ENCODE data around the gene CCSER1. TPM values are rescaled to one million over a fixed set of nuclear protein-coding genes. Genes with fewer than 3 reads are reported as not detected.

Gene CCSER1
- total RNA-seq, 1 donor from 2014 or later = not detected

- H3K36me3 Mint-ChIP-seq (ENCODE audit: low read depth) = no peaks in the 10 kb centered on the region
- H3K27me3 Mint-ChIP-seq (ENCODE audit: low read depth) = peaks cover 3% of the 10 kb centered on the region
- H3K9me3 Mint-ChIP-seq (ENCODE audit: low read depth) = peaks cover 2% of the 10 kb centered on the region
- H3K4me3 Mint-ChIP-seq (ENCODE audit: unreplicated experiment) = no peak overlapping the region
- DNase-seq (ENCODE audit: low spot score) = no peak
- peaks cover 5% of the 10 kb centered on the region for H3K4me1 Mint-ChIP-seq (ENCODE audit: low read depth)
- TF ChIP-seq CTCF (IDR thresholded peaks at IDR 0.05) = no peak
- no peak overlapping the region for H3K27ac Mint-ChIP-seq (ENCODE audit: unreplicated experiment)
These were observed 603.6 kb downstream of the CCSER1 start for GRCh38 chr4:90730752-90731151.

- DNase-seq (ENCODE audit: low spot score) = no peak
- no peak for TF ChIP-seq CTCF (IDR thresholded peaks at IDR 0.05)
- H3K27me3 Mint-ChIP-seq (ENCODE audit: low read depth) = peaks cover 11% of the 10 kb centered on the region
- no peak overlapping the region for H3K27ac Mint-ChIP-seq (ENCODE audit: unreplicated experiment)
- H3K9me3 Mint-ChIP-seq (ENCODE audit: low read depth) = peaks cover 2% of the 10 kb centered on the region
- H3K4me3 Mint-ChIP-seq (ENCODE audit: unreplicated experiment) = no peak overlapping the region
- no peaks in the 10 kb centered on the region for H3K36me3 Mint-ChIP-seq (ENCODE audit: low read depth)
- peaks cover 1% of the 10 kb centered on the region for H3K4me1 Mint-ChIP-seq (ENCODE audit: low read depth)
These were observed 606.0 kb downstream of the CCSER1 start for GRCh38 chr4:90733211-90733610.

GRCh38 chr4:90745176-90745575, 618.0 kb downstream of the CCSER1 start:
- Mint-ChIP-seq H3K27ac (ENCODE audit: unreplicated experiment) (no peak overlapping the region), H3K27me3 (ENCODE audit: low read depth) (peaks cover 2% of the 10 kb centered on the region), H3K36me3 (ENCODE audit: low read depth) (peaks cover 2% of the 10 kb centered on the region), H3K9me3 (ENCODE audit: low read depth) (peaks cover 2% of the 10 kb centered on the region), H3K4me1 (ENCODE audit: low read depth) (no peaks in the 10 kb centered on the region), H3K4me3 (ENCODE audit: unreplicated experiment) (no peak overlapping the region)
- no peak for TF ChIP-seq CTCF (IDR thresholded peaks at IDR 0.05)
- DNase-seq (ENCODE audit: low spot score) = no peak

- no peaks in the 10 kb centered on the region for H3K36me3 Mint-ChIP-seq (ENCODE audit: low read depth)
- peaks cover 5% of the 10 kb centered on the region for H3K9me3 Mint-ChIP-seq (ENCODE audit: low read depth)
- no peak overlapping the region for H3K27ac Mint-ChIP-seq (ENCODE audit: unreplicated experiment)
- H3K4me1 Mint-ChIP-seq (ENCODE audit: low read depth) = no peaks in the 10 kb centered on the region
- no peak for TF ChIP-seq CTCF (IDR thresholded peaks at IDR 0.05)
- no peaks in the 10 kb centered on the region for H3K27me3 Mint-ChIP-seq (ENCODE audit: low read depth)
- H3K4me3 Mint-ChIP-seq (ENCODE audit: unreplicated experiment) = no peak overlapping the region
- DNase-seq (ENCODE audit: low spot score) = no peak
These were observed 625.9 kb downstream of the CCSER1 start for GRCh38 chr4:90753068-90753467.

GRCh38 chr4:90757534-90758060, 630.4 kb downstream of the CCSER1 start:
- Mint-ChIP-seq H3K27me3 (ENCODE audit: low read depth) (peaks cover 6% of the 10 kb centered on the region), H3K27ac (ENCODE audit: unreplicated experiment) (no peak overlapping the region), H3K36me3 (ENCODE audit: low read depth) (no peaks in the 10 kb centered on the region), H3K9me3 (ENCODE audit: low read depth) (no peaks in the 10 kb centered on the region), H3K4me1 (ENCODE audit: low read depth) (no peaks in the 10 kb centered on the region), H3K4me3 (ENCODE audit: unreplicated experiment) (no peak overlapping the region)
- no peak for TF ChIP-seq CTCF (IDR thresholded peaks at IDR 0.05)
- DNase-seq (ENCODE audit: low spot score) = no peak
